ENCODE results near the gene TSHZ2.

DNA sequence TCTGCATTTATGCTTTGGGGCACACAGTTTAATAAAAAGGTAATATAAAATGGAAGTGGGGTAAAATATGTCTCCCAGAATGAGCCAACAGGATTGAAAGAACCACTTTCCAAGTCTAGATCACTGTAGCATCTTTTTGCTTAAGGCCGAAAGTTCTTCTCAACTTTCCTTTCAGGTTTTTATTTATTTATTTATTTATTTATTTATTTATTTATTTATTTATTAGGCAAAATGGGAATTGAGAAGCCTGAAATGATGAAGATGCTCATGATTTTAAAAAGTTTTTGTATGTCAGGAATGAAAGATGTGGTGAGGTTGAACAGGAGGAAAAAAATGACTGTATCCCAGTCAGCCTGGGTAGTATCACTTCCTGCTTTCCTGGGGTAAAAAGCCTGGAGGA, 24.0 kb downstream of the TSHZ2 start:
- TF ChIP-seq YY1 (IDR thresholded peaks at IDR 0.05; ENCODE audit: insufficient read depth, insufficient read length) (no peak), SUZ12 (IDR thresholded peaks at IDR 0.05; ENCODE audit: extremely low read depth, insufficient read depth, insufficient read length) (no peak), ZNF274 (IDR thresholded peaks at IDR 0.05; ENCODE audit: low read depth, low read length) (no peak)

All from NT2/D1 (cell line).